OCI-LY1 (cell line): ENCODE results near the gene ZNF778.

Experiments used
- H2AFZ ChIP-seq: fragments of 200-600 bp; sonication (generic), shearing (Covaris generic); 2 replicates; pipeline ENCODE4 v1.6.0; 2014; ENCODE audit warnings: antibody characterized with exemption, mild to moderate bottlenecking, low read length
- H3F3A ChIP-seq: fragments of 200-600 bp; sonication (generic), shearing (Covaris generic); 2 replicates; pipeline ENCODE4 v1.6.0; 2014; ENCODE audit warnings: mild to moderate bottlenecking, antibody characterized with exemption, low read length, moderate library complexity; ENCODE audit not compliant: insufficient read depth
- H3K27ac ChIP-seq: fragments of 200-600 bp; sonication (generic); 2 replicates; pipeline ENCODE4 v1.5.1; 2014; ENCODE audit warnings: low read length, mixed run types, mild to moderate bottlenecking, low read depth; ENCODE audit not compliant: poor library complexity, severe bottlenecking
- H3K27me3 ChIP-seq: fragments of 200-600 bp; sonication (generic); 2 replicates; pipeline ENCODE4 v1.6.0; 2014; ENCODE audit warnings: antibody characterized with exemption, mild to moderate bottlenecking, low read length, moderate library complexity; ENCODE audit not compliant: insufficient read depth
- H3K36me3 ChIP-seq: fragments of 200-600 bp; sonication (generic); 2 replicates; pipeline ENCODE4 v1.6.1; 2014; ENCODE audit warnings: mild to moderate bottlenecking, antibody characterized with exemption, low read length, moderate library complexity, mixed read lengths; ENCODE audit not compliant: insufficient read depth
- H3K4me1 ChIP-seq: fragments of 200-600 bp; sonication (generic); 2 replicates; pipeline ENCODE4 v1.5.1; 2014; ENCODE audit warnings: mild to moderate bottlenecking, low read length, moderate library complexity; ENCODE audit not compliant: insufficient read depth, severe bottlenecking
- H3K4me2 ChIP-seq: fragments of 200-600 bp; sonication (generic), shearing (Covaris generic); 2 replicates; pipeline ENCODE4 v1.6.1; 2014; ENCODE audit warnings: low read length
- H3K4me3 ChIP-seq: fragments of 200-600 bp; sonication (generic); 2 replicates; pipeline ENCODE4 v1.5.1; 2014; ENCODE audit warnings: low read length, low read depth, mild to moderate bottlenecking, mixed read lengths; ENCODE audit not compliant: poor library complexity, severe bottlenecking
- H3K79me2 ChIP-seq: fragments of 200-600 bp; shearing (Covaris generic); 2 replicates; pipeline ENCODE4 v1.6.1; 2016; ENCODE audit warnings: mixed run types, low read length, mixed read lengths; ENCODE audit not compliant: insufficient read depth
- H3K9ac ChIP-seq: fragments of 200-600 bp; sonication (generic), shearing (Covaris generic); 2 replicates; pipeline ENCODE4 v1.6.1; 2014; ENCODE audit warnings: mild to moderate bottlenecking, low read length, mixed read lengths
- H3K9me2 ChIP-seq: fragments of 200-600 bp; sonication (generic), shearing (Covaris generic); 2 replicates; pipeline ENCODE4 v1.6.1; 2014; ENCODE audit warnings: low read depth, mild to moderate bottlenecking, low read length, mixed read lengths
- H3K9me3 ChIP-seq: fragments of 200-600 bp; shearing (Covaris generic); 2 replicates; pipeline ENCODE4 v1.6.1; 2014; ENCODE audit warnings: low read length, mixed read lengths
- H4K20me1 ChIP-seq: fragments of 200-600 bp; sonication (generic), shearing (Covaris generic); 2 replicates; pipeline ENCODE4 v1.6.0; 2016; ENCODE audit warnings: mild to moderate bottlenecking, low read length; ENCODE audit not compliant: insufficient read depth
- EZH2 ChIP-seq: fragments of 200-600 bp; sonication (generic), shearing (Covaris generic); IDR thresholded peaks from 2 replicates; pipeline ENCODE4 v1.8.0; 2017; ENCODE audit warnings: borderline replicate concordance, mixed run types, mild to moderate bottlenecking, antibody characterized with exemption, low read length, moderate library complexity, mixed read lengths
- TF ChIP-seq, protein P1 (sequence below): fragments of 200-600 bp; sonication (generic), shearing (Covaris generic); IDR thresholded peaks from 2 replicates; pipeline ENCODE4 v1.5.1; 2017; ENCODE audit warnings: mild to moderate bottlenecking, antibody characterized with exemption, low read length, moderate library complexity, mixed read lengths

ZNF778 gene

GRCh38 chr16:89248196-89248982 is 30.9 kb downstream of the ZNF778 start:
- no peaks in the 10 kb centered on the region for H4K20me1 ChIP-seq
- no peak overlapping the region for H3K4me3 ChIP-seq
- H3K36me3 ChIP-seq, result no peaks in the 10 kb centered on the region
- H3K9me2 ChIP-seq, result no peaks in the 10 kb centered on the region
- peaks cover 5% of the 10 kb centered on the region for H3K4me1 ChIP-seq
- no peaks in the 10 kb centered on the region for H3K79me2 ChIP-seq
- H2AFZ ChIP-seq, result no peak overlapping the region
- no peaks in the 10 kb centered on the region for H3K9me3 ChIP-seq
- H3K4me2 ChIP-seq, result no peak overlapping the region
- no peak overlapping the region for H3K27ac ChIP-seq
- TF ChIP-seq EZH2, result no peak
- TF ChIP-seq, protein P1, sequence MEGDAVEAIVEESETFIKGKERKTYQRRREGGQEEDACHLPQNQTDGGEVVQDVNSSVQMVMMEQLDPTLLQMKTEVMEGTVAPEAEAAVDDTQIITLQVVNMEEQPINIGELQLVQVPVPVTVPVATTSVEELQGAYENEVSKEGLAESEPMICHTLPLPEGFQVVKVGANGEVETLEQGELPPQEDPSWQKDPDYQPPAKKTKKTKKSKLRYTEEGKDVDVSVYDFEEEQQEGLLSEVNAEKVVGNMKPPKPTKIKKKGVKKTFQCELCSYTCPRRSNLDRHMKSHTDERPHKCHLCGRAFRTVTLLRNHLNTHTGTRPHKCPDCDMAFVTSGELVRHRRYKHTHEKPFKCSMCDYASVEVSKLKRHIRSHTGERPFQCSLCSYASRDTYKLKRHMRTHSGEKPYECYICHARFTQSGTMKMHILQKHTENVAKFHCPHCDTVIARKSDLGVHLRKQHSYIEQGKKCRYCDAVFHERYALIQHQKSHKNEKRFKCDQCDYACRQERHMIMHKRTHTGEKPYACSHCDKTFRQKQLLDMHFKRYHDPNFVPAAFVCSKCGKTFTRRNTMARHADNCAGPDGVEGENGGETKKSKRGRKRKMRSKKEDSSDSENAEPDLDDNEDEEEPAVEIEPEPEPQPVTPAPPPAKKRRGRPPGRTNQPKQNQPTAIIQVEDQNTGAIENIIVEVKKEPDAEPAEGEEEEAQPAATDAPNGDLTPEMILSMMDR, result no peak
- H3F3A ChIP-seq, result no peaks in the 10 kb centered on the region
- H3K27me3 ChIP-seq, result no peaks in the 10 kb centered on the region
- H3K9ac ChIP-seq, result no peak overlapping the region

- no peaks in the 10 kb centered on the region for H3K4me1 ChIP-seq
- no peaks in the 10 kb centered on the region for H3F3A ChIP-seq
- no peak overlapping the region for H3K9ac ChIP-seq
- H3K9me2 ChIP-seq, result no peaks in the 10 kb centered on the region
- H3K27me3 ChIP-seq, result no peaks in the 10 kb centered on the region
- no peak for TF ChIP-seq EZH2
- TF ChIP-seq, protein P1, result no peak
- no peak overlapping the region for H3K4me3 ChIP-seq
- no peak overlapping the region for H2AFZ ChIP-seq
- H3K9me3 ChIP-seq, result no peaks in the 10 kb centered on the region
- H3K4me2 ChIP-seq, result no peak overlapping the region
- H3K36me3 ChIP-seq, result no peaks in the 10 kb centered on the region
- no peaks in the 10 kb centered on the region for H3K79me2 ChIP-seq
- no peak overlapping the region for H3K27ac ChIP-seq
- no peaks in the 10 kb centered on the region for H4K20me1 ChIP-seq
Observed at GRCh38 chr16:89253548-89254287, 36.2 kb downstream of the ZNF778 start.

DNA sequence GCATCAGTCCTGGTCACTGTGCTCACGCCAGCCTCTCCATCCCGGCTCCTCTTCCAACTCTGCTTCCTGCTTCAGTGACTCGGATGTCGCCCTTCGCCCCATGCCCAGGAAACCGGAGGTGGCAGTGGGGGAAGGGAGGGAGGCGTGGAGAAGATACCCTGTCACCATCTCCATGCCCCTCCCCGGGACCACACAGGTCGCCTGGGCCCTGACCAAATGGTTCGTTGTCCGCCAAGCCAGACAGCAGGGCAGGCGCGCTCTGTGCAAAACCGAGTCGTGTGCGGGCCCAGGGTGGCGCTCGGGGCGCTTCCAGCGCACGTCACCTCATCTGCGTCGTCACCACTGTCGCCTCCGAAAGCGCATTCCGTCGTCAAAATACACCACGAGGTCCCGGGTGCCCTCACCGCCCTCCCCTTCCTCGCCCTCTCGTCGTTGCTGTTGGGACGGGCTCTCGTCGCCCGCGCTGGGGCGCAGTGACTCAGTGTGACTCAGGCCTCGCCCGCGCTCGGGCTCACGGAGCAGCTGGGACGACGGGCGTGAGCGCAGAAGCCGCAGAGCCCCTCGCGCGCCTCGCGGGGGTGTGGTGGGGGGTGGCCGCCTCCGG is 39.2 kb downstream of the ZNF778 start:
- Histone ChIP-seq H3K27me3 (no peaks in the 10 kb centered on the region), H3K4me1 (no peaks in the 10 kb centered on the region), H2AFZ (no peak overlapping the region), H3K9me3 (no peaks in the 10 kb centered on the region), H3F3A (no peaks in the 10 kb centered on the region), H3K4me2 (no peak overlapping the region), H3K27ac (no peak overlapping the region), H3K79me2 (no peaks in the 10 kb centered on the region), H3K4me3 (no peak overlapping the region), H3K9me2 (no peaks in the 10 kb centered on the region), H3K36me3 (no peaks in the 10 kb centered on the region), H3K9ac (no peak overlapping the region), H4K20me1 (no peaks in the 10 kb centered on the region)
- no peak for TF ChIP-seq EZH2
- TF ChIP-seq, protein P1, result no peak
